Measurements from ENCODE around the gene KPNB1.

Gene KPNB1

GRCh38 chr17:47711366-47712099 is 61.8 kb downstream of the KPNB1 start:
- no peak for DNase-seq (ENCODE audit: low spot score)

- no peak for DNase-seq (ENCODE audit: low spot score)
These were observed 62.8 kb downstream of the KPNB1 start for GRCh38 chr17:47712330-47713023.

GRCh38 chr17:47713980-47714700 is 64.4 kb downstream of the KPNB1 start:
- no peak for DNase-seq (ENCODE audit: low spot score)

GRCh38 chr17:47714773-47715396 is 65.2 kb downstream of the KPNB1 start:
- no peak for DNase-seq (ENCODE audit: low spot score)

- DNase-seq (ENCODE audit: low spot score): no peak
These were observed 66.1 kb downstream of the KPNB1 start for GRCh38 chr17:47715669-47716325.

- DNase-seq (ENCODE audit: low spot score): no peak
These were observed 66.7 kb downstream of the KPNB1 start for GRCh38 chr17:47716375-47716774.

- DNase-seq (ENCODE audit: low spot score): no peak
These were observed 67.6 kb downstream of the KPNB1 start for GRCh38 chr17:47717261-47717697.

GRCh38 chr17:47717979-47718621 is 68.4 kb downstream of the KPNB1 start:
- no peak for DNase-seq (ENCODE audit: low spot score)

GRCh38 chr17:47718634-47719405 is 69.1 kb downstream of the KPNB1 start:
- no peak for DNase-seq (ENCODE audit: low spot score)

- DNase-seq (ENCODE audit: low spot score): peak; percentile 76
These were observed 69.9 kb downstream of the KPNB1 start for GRCh38 chr17:47719411-47720152.

- DNase-seq (ENCODE audit: low spot score): no peak
These were observed 70.5 kb downstream of the KPNB1 start for GRCh38 chr17:47720196-47720595.

GRCh38 chr17:47720754-47721533 is 71.2 kb downstream of the KPNB1 start:
- DNase-seq (ENCODE audit: low spot score): peak; percentile 59

GRCh38 chr17:47721725-47722124 is 72.0 kb downstream of the KPNB1 start:
- no peak for DNase-seq (ENCODE audit: low spot score)

- DNase-seq (ENCODE audit: low spot score): no peak
These were observed 75.0 kb downstream of the KPNB1 start for GRCh38 chr17:47724705-47725104.

- no peak for DNase-seq (ENCODE audit: low spot score)
These were observed 75.9 kb downstream of the KPNB1 start for GRCh38 chr17:47725446-47726111.

- DNase-seq (ENCODE audit: low spot score): no peak
These were observed 77.3 kb downstream of the KPNB1 start for GRCh38 chr17:47726796-47727703.

- no peak for DNase-seq (ENCODE audit: low spot score)
These were observed 78.0 kb downstream of the KPNB1 start for GRCh38 chr17:47727704-47728036.
